GM23338 (cell line): Measurements from ENCODE around the gene RRAD. TPM values are rescaled to one million over a fixed set of nuclear protein-coding genes. Genes with fewer than 3 reads are reported as not detected.

ENCODE experiments used
- ATAC-seq: fragments of 200-7000 bp; cut with Tn5 transposase; 3 replicates; pipeline ENCODE4 v1.9.1; 2020
- DNase-seq: peaks from one replicate; pipeline ENCODE4 v3.0.0-alpha.2; 2015; ENCODE audit warnings: low spot score
- H2AFZ ChIP-seq: fragments of 200-600 bp; sonication (generic); 2 replicates; pipeline ENCODE4 v1.8.0; 2016; ENCODE audit warnings: antibody characterized with exemption, mild to moderate bottlenecking, moderate library complexity
- H3F3A ChIP-seq: fragments of 200-600 bp; sonication (generic); replicated peaks from 2 replicates; pipeline ENCODE4 v1.8.0; 2017; ENCODE audit warnings: antibody characterized with exemption, mixed run types, low read depth
- H3K27ac ChIP-seq: fragments of 200-600 bp; sonication (generic); 2 replicates; pipeline ENCODE4 v1.6.1; 2016; ENCODE audit warnings: low read depth
- H3K27me3 ChIP-seq: fragments of 200-600 bp; sonication (generic); 2 replicates; pipeline ENCODE4 v1.8.0; 2016; ENCODE audit warnings: mild to moderate bottlenecking, mixed run types, moderate library complexity; ENCODE audit not compliant: insufficient read depth
- H3K36me3 ChIP-seq: fragments of 200-600 bp; sonication (generic); 2 replicates; pipeline ENCODE4 v1.8.0; 2016; ENCODE audit warnings: mild to moderate bottlenecking; ENCODE audit not compliant: insufficient read depth
- H3K4me1 ChIP-seq: fragments of 200-600 bp; sonication (generic); 2 replicates; pipeline ENCODE4 v1.8.0; 2016; ENCODE audit warnings: mild to moderate bottlenecking, moderate library complexity; ENCODE audit not compliant: insufficient read depth
- H3K4me2 ChIP-seq: fragments of 200-600 bp; sonication (generic); 2 replicates; pipeline ENCODE4 v1.7.1; 2017; ENCODE audit warnings: mixed run types
- H3K4me3 ChIP-seq: fragments of 200-600 bp; sonication (generic); 2 replicates; pipeline ENCODE4 v1.6.1; 2016; ENCODE audit warnings: mixed run types
- H3K79me2 ChIP-seq: fragments of 200-600 bp; sonication (generic); replicated peaks from 2 replicates; pipeline ENCODE4 v1.8.0; 2017; ENCODE audit warnings: mild to moderate bottlenecking; ENCODE audit not compliant: insufficient read depth
- H3K9me2 ChIP-seq: fragments of 200-600 bp; sonication (generic); 2 replicates; pipeline ENCODE4 v1.8.0; 2017; ENCODE audit not compliant: insufficient read depth
- H4K20me1 ChIP-seq: fragments of 200-600 bp; sonication (generic); replicated peaks from 2 replicates; pipeline ENCODE4 v1.8.0; 2017; ENCODE audit warnings: mild to moderate bottlenecking; ENCODE audit not compliant: insufficient read depth
- H3K27ac Mint-ChIP-seq: 2 replicates; pipeline ENCODE4 v1.8.0; 2020; ENCODE audit warnings: inconsistent platforms, mild to moderate bottlenecking, moderate library complexity, mixed read lengths
- H3K27me3 Mint-ChIP-seq: 3 replicates; pipeline ENCODE4 v1.8.0; 2022; ENCODE audit warnings: low read depth, mild to moderate bottlenecking, moderate library complexity, mixed read lengths, inconsistent platforms; ENCODE audit not compliant: insufficient read depth, poor library complexity
- H3K36me3 Mint-ChIP-seq: 3 replicates; pipeline ENCODE4 v1.8.0; 2021; ENCODE audit warnings: low read depth, mild to moderate bottlenecking, inconsistent platforms, moderate library complexity, mixed read lengths
- H3K4me1 Mint-ChIP-seq: 3 replicates; pipeline ENCODE4 v1.8.0; 2020; ENCODE audit warnings: mild to moderate bottlenecking, inconsistent platforms, mixed read lengths
- H3K4me3 Mint-ChIP-seq: 3 replicates; pipeline ENCODE4 v1.8.0; 2021; ENCODE audit warnings: moderate library complexity, mild to moderate bottlenecking, inconsistent platforms, mixed read lengths
- H3K9me3 Mint-ChIP-seq: 3 replicates; pipeline ENCODE4 v1.8.0; 2020; ENCODE audit warnings: moderate library complexity, mild to moderate bottlenecking, inconsistent platforms, mixed read lengths
- CREB1 ChIP-seq: fragments of 250-450 bp; sonication (Bioruptor Pico); IDR thresholded peaks from 2 replicates; pipeline ENCODE4 v1.5.0; 2020; ENCODE audit warnings: low read depth, mild to moderate bottlenecking, moderate library complexity
- CTCF ChIP-seq, 2 experiments: fragments of 200-600 bp in 1 of 2; sonication (generic) in 1 of 2; conservative IDR thresholded peaks; 2 replicates each; pipeline versions ENCODE4 v1.5.1 to v1.6.1; 2016 to 2017; ENCODE audit warnings: antibody characterized with exemption in 2 of 2, low read depth in 2 of 2, mild to moderate bottlenecking in 2 of 2, moderate library complexity in 1 of 2
- EZH2 ChIP-seq: fragments of 200-600 bp; sonication (generic); IDR thresholded peaks from one replicate; pipeline ENCODE4 v1.8.0; 2017; ENCODE audit warnings: antibody characterized with exemption, mild to moderate bottlenecking, low read depth; ENCODE audit not compliant: unreplicated experiment
- EZH2phosphoT487 ChIP-seq: fragments of 200-600 bp; sonication (generic); IDR thresholded peaks from one replicate; pipeline ENCODE4 v1.8.1; 2018; ENCODE audit warnings: antibody characterized with exemption; ENCODE audit not compliant: unreplicated experiment
- JUNB ChIP-seq: IDR thresholded peaks from one replicate; pipeline ENCODE4 v1.6.1; 2016; ENCODE audit warnings: antibody characterized with exemption; ENCODE audit not compliant: unreplicated experiment
- NANOG ChIP-seq: IDR thresholded peaks from 2 replicates; pipeline ENCODE4 v1.6.1; 2016; ENCODE audit warnings: antibody characterized with exemption, borderline replicate concordance
- POLR2AphosphoS5 ChIP-seq: IDR thresholded peaks from 2 replicates; pipeline ENCODE4 v1.6.1; 2016; ENCODE audit warnings: antibody characterized with exemption, low read depth
- REST ChIP-seq: IDR thresholded peaks from one replicate; pipeline ENCODE4 v1.6.1; 2018; ENCODE audit warnings: antibody characterized with exemption; ENCODE audit not compliant: unreplicated experiment
- STAT1 ChIP-seq: IDR thresholded peaks from one replicate; pipeline ENCODE4 v1.6.1; 2016; ENCODE audit warnings: antibody characterized with exemption; ENCODE audit not compliant: unreplicated experiment
- ZNF114 ChIP-seq: fragments of 250-450 bp; sonication (Bioruptor Pico); IDR thresholded peaks from 2 replicates; pipeline ENCODE4 v1.5.0; 2020; ENCODE audit warnings: mild to moderate bottlenecking, moderate library complexity
- ZNF331 ChIP-seq: fragments of 250-450 bp; sonication (Bioruptor Pico); IDR thresholded peaks from 2 replicates; pipeline ENCODE4 v1.5.0; 2020; ENCODE audit warnings: low read depth, mild to moderate bottlenecking, moderate library complexity
- ZNF462 ChIP-seq: fragments of 250-450 bp; sonication (Bioruptor Pico); IDR thresholded peaks from 2 replicates; pipeline ENCODE4 v1.5.0; 2020; ENCODE audit warnings: mild to moderate bottlenecking, moderate library complexity
- polyA plus RNA-seq: library from polyadenylated mRNA; unstranded; fragments of >200 nt; fragmentation: Nextera tagmentation; extraction: Ambion mirVana; gene quantifications from 2 replicates; pipeline ENCODE4 v1.2.1, GENCODE V29; 2016
- total RNA-seq: library from RNA; depleted of rRNA; stranded (reverse); fragments of >200 nt; shearing (Covaris generic); gene quantifications from 2 replicates; pipeline ENCODE4 v1.2.3, GENCODE V29; 2014
- TF ChIP-seq, protein P1 (sequence below): IDR thresholded peaks from 2 replicates; pipeline ENCODE4 v1.6.1; 2016; ENCODE audit warnings: antibody characterized with exemption

Gene RRAD
- total and polyA plus RNA-seq, 2 experiments from 2014 or later = 0.18 TPM; not detected in 1

DNA sequence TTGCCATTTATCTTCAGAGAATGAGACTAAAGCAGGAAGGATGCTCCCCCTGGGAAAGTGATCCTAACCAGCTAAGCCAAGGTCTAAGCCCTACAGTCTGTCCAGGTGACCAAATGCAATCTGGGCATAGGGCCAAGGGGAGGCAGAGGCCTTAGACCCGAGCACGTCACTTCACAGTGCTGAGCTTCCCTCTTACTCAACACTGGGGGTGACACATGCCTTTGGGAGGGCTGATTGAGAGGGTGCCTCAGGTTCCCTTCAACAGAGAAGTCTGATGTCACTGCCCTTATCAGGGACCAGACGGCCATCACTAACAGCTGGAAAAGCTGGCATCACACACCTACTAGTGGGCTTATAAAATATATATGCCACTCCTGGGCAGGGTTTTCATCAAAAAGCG lies 4.9 kb upstream of the RRAD start:
- Mint-ChIP-seq H3K9me3 (no peaks in the 10 kb centered on the region; the same call in 2 of the 3 replicates), H3K36me3 (peaks cover 5% of the 10 kb centered on the region; the same call in 1 of the 3 replicates), H3K4me1 (peaks cover 18% of the 10 kb centered on the region), H3K27me3 (peaks cover 47% of the 10 kb centered on the region), H3K27ac (no peak overlapping the region), H3K4me3 (no peak overlapping the region)
- ATAC-seq (no peak), DNase-seq (no peak)
- Histone ChIP-seq H2AFZ (no peak overlapping the region), H3K36me3 (no peaks in the 10 kb centered on the region), H3K4me2 (no peak overlapping the region), H3F3A (0 out of 2 replicates have a peak, but pooled peaks cover 6% of the 10 kb centered on the region), H3K4me1 (peaks cover 8% of the 10 kb centered on the region), H3K79me2 (peaks cover 3% of the 10 kb centered on the region; the same call in 1 of the 2 replicates), H3K27me3 (peaks cover 40% of the 10 kb centered on the region), H4K20me1 (no peaks in the 10 kb centered on the region; the same call in 1 of the 2 replicates), H3K9me2 (no peaks in the 10 kb centered on the region), H3K27ac (no peak overlapping the region), H3K4me3 (no peak overlapping the region)
- TF ChIP-seq JUNB (no peak), CREB1 (no peak), EZH2phosphoT487 (no peak), NANOG (no peak), CTCF (conservative IDR thresholded peaks at IDR 0.05; ENCODE audit: low read depth in 2 of 2) (no peak), ZNF331 (no peak), REST (no peak), POLR2AphosphoS5 (no peak), ZNF462 (CRISPR knock-in tag) (no peak), ZNF114 (no peak), STAT1 (no peak), EZH2 (no peak)
- TF ChIP-seq, protein P1, sequence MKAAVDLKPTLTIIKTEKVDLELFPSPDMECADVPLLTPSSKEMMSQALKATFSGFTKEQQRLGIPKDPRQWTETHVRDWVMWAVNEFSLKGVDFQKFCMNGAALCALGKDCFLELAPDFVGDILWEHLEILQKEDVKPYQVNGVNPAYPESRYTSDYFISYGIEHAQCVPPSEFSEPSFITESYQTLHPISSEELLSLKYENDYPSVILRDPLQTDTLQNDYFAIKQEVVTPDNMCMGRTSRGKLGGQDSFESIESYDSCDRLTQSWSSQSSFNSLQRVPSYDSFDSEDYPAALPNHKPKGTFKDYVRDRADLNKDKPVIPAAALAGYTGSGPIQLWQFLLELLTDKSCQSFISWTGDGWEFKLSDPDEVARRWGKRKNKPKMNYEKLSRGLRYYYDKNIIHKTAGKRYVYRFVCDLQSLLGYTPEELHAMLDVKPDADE = no peak
